HCEC 1CT (cell line): Measurements from ENCODE around the gene OR4K13.

Experiments used
- DNase-seq: peaks from one replicate; pipeline ENCODE4 v3.0.0-alpha.2; 2017

OR4K13 gene, protein sequence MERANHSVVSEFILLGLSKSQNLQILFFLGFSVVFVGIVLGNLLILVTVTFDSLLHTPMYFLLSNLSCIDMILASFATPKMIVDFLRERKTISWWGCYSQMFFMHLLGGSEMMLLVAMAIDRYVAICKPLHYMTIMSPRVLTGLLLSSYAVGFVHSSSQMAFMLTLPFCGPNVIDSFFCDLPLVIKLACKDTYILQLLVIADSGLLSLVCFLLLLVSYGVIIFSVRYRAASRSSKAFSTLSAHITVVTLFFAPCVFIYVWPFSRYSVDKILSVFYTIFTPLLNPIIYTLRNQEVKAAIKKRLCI

DNA sequence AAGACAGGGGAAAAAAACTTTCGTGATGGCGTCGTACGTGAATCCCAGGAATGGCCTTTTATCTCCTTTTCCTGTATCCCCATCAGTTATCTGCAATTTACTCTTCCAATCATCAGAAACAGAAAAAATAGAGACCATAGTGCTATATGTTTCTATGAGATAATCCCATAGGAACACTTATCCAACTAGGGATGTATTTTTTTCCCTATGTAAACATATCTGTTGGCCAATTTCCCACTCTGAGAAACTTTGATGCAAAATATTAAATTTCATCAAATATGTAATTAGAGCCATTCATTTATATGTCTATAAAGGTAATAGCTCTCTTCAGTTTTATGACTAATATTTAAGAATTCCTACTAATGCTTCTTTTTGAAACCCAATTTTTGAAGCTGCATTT lies at the start of gene OR4K13:
OR4K13 (minus strand) TSS at position 101 of the 400 bp plus-strand sequence. CDS start 1,280 bp downstream, outside the sequence.
- DNase-seq, result no peak

DNA sequence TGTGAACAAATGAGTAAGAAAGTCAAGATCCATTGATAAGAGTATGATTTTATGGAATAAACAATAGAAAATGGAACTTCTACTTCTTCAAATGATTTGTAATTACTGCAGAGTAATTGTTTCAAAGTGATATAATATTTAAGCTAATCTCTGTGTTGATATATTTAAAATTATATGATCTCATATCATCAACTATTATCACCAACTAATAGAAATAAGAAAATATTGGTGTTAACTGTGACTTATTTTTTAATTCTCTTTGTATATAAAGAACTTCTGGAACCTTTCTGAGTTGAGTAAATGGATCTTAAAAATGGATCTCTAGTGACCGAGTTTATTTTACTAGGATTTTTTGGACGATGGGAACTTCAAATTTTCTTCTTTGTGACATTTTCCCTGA lies 23.9 kb upstream of the OR4K13 start, which contains the start of gene OR4L1:
OR4L1 (plus strand) TSS at position 301 of the 400 bp plus-strand sequence; CDS start at position 301, 0 bp downstream.
- no peak for DNase-seq

DNA sequence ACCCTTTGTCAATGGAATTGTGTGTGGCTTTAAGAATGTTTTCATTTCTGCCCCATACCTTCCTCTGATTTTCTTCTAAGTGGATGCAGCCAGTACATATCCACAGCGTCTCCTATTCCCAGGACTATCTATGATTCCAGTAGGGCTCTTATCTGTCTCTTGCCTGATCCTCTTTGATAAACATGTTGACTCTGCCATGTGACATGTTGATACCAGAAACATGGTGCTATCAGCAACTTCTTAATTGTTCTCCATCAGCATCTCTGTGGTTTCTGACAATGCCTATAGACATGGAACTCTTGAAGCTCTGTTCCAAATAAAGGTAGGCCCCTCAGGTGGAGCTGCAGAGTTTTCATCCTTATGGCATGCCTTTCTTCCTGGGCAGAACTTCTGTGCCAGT lies 12.4 kb upstream of the OR4K13 start:
- DNase-seq, result no peak

DNA sequence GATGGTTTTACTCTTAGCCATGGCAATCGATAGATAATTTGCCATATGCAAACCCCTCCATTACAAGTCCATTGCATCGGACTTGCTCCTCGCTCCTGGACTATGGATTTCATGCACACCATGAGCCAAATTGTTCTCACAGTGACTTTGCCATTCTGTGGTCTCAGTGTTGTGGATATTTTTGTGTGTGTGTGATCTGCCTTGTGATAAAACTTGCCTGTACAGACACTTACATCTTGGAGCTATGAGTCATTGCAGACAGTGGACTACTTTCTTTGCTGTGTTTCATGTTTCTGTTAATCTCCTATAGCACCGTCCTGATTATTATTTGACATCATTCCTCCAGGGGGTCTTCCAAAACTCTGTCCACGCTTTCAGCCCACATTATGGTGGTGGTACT lies 8.4 kb upstream of the OR4K13 start:
- no peak for DNase-seq

DNA sequence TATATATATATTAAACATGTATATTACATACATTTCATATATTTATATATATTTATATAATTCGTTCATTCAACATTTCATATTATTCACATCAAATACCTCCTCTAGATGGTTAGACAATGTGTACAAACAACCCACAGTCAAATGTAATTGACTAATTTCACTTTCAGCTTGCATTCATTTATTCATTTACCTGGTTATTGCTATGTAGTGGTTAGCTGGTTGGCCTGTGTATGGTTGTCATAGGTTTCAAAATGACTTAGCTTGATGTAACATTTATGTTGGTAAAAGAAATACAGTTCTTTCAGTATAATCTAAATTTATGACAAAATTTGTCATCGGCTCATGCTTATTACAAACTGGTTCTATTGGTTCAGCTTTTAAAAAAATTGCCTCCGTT lies 389 bp downstream of the OR4K13 start:
- no peak for DNase-seq

DNA sequence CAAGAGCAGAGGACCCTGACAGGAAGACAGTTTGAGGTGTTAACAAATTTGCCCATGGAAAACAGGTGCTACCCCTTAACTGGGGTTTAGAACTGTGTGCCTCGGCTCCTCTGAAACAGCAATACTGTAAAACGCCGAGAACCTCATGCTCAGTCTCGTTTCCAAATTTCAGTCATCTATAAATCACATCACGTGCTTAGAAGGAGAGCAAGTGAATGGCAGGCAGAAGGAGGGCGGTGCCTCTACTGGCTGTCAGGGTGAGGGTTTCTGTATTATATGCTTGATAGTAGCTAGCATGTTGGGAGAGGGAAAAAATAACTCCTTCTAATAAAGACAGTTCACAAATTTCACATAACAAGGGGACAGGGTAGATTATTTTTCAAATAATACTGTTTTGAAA lies 4.8 kb downstream of the OR4K13 start:
- no peak for DNase-seq

DNA sequence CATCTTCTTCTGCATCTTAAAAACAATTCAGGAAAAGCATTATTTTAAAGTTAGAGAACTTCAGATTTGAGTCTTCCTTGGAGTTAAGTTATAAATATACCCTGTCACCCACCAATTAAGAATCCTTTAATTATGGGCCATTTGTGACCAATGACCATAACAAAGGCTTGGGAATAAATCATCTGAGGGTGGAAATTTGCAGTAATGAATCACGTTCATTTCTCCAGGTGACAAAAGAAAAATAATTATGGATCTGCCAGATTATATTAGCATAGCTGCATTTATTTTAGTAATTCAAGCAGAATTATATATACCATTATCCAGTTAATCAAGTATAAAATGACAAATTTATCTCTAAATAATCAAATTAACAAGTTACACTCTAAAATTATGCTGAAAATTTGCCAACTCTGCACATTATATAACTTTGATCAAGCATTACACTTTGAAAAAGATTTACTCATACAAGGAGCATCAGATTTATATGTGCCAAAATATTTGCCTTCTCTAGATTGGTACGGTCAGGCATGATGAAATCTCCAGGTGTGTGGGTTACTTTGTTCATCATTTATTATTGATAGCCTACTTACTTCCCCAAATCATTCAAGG lies 16.5 kb downstream of the OR4K13 start, which contains the start of gene OR4K14:
OR4K14 (minus strand) TSS at position 51 of the 609 bp plus-strand sequence. CDS start 4,114 bp downstream, outside the sequence.
- DNase-seq, result no peak

DNA sequence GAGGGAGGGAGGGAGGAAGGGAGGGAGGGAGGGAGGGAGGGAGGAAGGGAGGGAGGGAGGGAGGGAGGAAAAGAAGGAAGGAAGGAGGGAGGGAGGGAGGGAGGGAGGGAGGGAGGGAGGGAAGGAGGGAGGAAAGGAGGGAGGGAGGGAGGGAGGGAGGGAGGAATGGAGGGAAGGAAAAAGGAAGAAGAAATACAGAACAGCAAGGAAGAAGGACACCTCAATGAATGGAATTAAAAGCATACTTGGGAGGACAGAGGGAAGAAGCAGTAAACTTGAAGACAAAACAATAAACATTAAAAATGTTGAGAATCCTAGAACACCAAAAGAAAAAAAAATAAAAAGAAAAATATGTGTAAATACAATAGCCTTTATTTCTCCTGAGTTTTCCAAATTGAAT lies 27.7 kb downstream of the OR4K13 start:
- no peak for DNase-seq

DNA sequence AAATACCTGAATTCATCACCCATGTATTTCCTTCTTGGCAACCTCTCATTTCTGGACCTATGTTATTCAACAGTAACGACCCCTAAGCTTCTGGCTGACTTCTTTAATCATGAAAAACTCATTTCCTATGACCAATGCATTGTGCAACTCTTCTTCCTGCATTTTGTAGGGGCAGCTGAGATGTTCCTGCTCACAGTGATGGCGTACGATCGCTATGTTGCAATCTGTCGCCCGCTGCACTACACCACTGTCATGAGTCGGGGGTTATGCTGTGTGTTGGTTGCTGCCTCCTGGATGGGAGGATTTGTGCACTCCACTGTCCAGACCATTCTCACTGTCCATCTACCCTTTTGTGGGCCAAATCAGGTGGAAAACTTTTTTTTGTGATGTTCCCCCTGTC lies 33.5 kb downstream of the OR4K13 start:
- no peak for DNase-seq

DNA sequence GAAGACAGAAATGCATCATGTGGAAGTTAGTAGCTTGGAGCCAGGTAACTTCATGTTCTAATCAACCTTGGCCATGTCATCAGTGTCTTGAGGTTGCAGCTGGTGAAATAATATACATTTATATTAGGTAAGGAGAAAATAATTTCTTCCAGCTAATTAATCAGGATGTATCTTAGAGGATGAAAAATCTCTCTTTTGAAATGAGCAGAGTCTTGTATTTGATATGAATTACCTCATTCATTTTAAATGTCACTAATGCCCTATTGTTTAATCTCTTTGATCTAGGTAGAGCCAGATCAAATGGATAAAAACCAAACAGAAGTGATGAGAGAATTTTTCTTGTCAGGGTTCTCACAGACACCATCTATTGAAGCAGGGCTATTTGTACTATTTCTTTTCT lies 34.0 kb downstream of the OR4K13 start, which contains the start of gene OR4Q2:
OR4Q2 (plus strand) TSS at position 301 of the 400 bp plus-strand sequence.
- no peak for DNase-seq

DNA sequence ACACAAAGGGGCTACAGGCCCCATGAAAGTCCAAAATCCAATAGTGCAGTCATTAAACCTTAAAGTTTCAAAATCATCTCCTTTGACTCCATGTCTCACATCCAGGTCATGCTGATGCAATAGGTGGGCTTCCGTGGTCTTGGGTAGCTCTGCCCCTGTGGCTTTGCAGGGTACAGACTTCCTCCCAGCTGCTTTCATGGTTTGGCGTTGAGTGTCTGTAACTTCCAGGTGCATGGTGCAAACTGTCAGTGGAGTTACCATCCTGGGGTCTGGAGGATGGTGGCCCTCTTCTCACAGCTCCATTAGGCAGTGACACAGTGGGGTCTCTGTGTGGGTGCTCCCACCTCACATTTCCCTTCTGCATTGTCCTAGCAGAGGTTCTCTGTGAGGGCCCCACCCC lies 42.4 kb downstream of the OR4K13 start:
- DNase-seq, result no peak
